Prostate gland (tissue), 2 donors: Measurements from ENCODE around the gene REC114. TPM values are rescaled to one million over a fixed set of nuclear protein-coding genes. Genes with fewer than 3 reads are reported as not detected.

Experiments used
- DNase-seq: peaks from one replicate; pipeline ENCODE4 v3.0.0-alpha.2; 2019; ENCODE audit warnings: low spot score
- H3K27ac ChIP-seq, 2 donors: fragments of 200-600 bp; sonication (generic); 2 replicates each; pipeline ENCODE4 v1.5.1; 2017 to 2019
- H3K27me3 ChIP-seq: fragments of 200-600 bp; sonication (generic); replicated peaks from 2 replicates; pipeline ENCODE4 v1.5.1; 2019; ENCODE audit not compliant: insufficient read depth
- H3K36me3 ChIP-seq, 2 donors: fragments of 200-600 bp; sonication (generic); 1 replicate in 1 of 2; 2 replicates in 1 of 2; pipeline versions ENCODE4 v1.5.1 to v1.8.1; 2017 to 2019
- H3K4me1 ChIP-seq: fragments of 200-600 bp; sonication (generic); replicated peaks from 2 replicates; pipeline ENCODE4 v1.5.1; 2019
- H3K4me3 ChIP-seq, 2 donors: fragments of 200-600 bp; sonication (generic); 2 replicates each; pipeline ENCODE4 v1.5.1; 2017 to 2019
- H3K9me3 ChIP-seq: fragments of 200-600 bp; sonication (generic); 2 replicates; pipeline ENCODE4 v1.5.1; 2017
- POLR2A ChIP-seq: fragments of 450-650 bp; IDR thresholded peaks from one replicate; pipeline ENCODE4 v1.6.1; 2016; ENCODE audit warnings: antibody characterized with exemption, mild to moderate bottlenecking
- POLR2AphosphoS5 ChIP-seq: sonication (generic); formaldehyde crosslinking; IDR thresholded peaks from one replicate; pipeline ENCODE4 v1.6.1; 2017; ENCODE audit warnings: antibody characterized with exemption
- WGBS: methylation state at CpG from one replicate; pipeline ENCODE4 v1.1.5; 2018; 5-methylcytosine and 5-hydroxymethylcytosine counted together
- intact Hi-C: fragments of 100-400 bp; cut with DNase I; formaldehyde crosslinking; loops from one replicate; pipeline ENCODE4 v1.14.2; 2022
- total RNA-seq, 2 donors: library from RNA; depleted of rRNA; stranded (reverse); fragments of >200 nt; gene quantifications; one replicate each; pipeline ENCODE4 v1.1.0, GENCODE V29; 2016
- TF ChIP-seq, protein P1 (sequence below), 4 experiments: fragments of 200-600 bp in 2 of 4; fragments of 450-650 bp in 2 of 4; sonication (generic) in 2 of 4; IDR thresholded peaks; 1 replicate in 3 of 4; 2 replicates in 1 of 4; pipeline ENCODE4 v1.5.1; 2016 to 2019; ENCODE audit warnings: antibody characterized with exemption in 4 of 4, mild to moderate bottlenecking in 2 of 4, moderate library complexity in 2 of 4

Gene REC114
- total RNA-seq, 2 donors from 2014 or later = 7.5 TPM; not detected in 1

DNA sequence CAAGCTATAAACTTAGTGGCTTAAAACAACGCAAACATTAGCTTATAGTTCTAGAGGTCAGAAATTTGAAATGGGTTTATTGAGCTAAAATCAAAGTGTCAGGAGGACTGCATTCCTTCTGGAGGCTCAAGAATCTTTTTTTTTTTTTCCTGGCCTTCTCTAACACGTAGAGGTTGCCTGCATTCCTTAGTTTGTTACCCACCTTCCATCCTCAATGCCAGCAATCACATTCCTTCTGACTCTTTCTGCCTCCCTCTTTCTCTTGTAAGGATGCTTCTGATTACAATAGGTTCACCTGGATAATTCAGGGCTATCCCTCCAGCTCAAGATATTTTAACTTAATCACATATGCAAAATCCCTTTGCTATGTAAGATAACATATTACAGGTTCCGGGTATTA lies 24.8 kb downstream of the REC114 start:
- Histone ChIP-seq H3K27ac (no peak overlapping the region), H3K9me3 (no peaks in the 10 kb centered on the region), H3K36me3 (no peaks in the 10 kb centered on the region), H3K4me1 (no peaks in the 10 kb centered on the region), H3K27me3 (no peaks in the 10 kb centered on the region), H3K4me3 (no peak overlapping the region)
- intact Hi-C loops = no loop called here
- no peak for DNase-seq
- TF ChIP-seq POLR2AphosphoS5 (no peak), POLR2A (no peak)
- TF ChIP-seq, protein P1, sequence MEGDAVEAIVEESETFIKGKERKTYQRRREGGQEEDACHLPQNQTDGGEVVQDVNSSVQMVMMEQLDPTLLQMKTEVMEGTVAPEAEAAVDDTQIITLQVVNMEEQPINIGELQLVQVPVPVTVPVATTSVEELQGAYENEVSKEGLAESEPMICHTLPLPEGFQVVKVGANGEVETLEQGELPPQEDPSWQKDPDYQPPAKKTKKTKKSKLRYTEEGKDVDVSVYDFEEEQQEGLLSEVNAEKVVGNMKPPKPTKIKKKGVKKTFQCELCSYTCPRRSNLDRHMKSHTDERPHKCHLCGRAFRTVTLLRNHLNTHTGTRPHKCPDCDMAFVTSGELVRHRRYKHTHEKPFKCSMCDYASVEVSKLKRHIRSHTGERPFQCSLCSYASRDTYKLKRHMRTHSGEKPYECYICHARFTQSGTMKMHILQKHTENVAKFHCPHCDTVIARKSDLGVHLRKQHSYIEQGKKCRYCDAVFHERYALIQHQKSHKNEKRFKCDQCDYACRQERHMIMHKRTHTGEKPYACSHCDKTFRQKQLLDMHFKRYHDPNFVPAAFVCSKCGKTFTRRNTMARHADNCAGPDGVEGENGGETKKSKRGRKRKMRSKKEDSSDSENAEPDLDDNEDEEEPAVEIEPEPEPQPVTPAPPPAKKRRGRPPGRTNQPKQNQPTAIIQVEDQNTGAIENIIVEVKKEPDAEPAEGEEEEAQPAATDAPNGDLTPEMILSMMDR (IDR thresholded peaks at IDR 0.05) = no peak
- WGBS = 63% methylated on average over 3 of the region's 3 CpGs

DNA sequence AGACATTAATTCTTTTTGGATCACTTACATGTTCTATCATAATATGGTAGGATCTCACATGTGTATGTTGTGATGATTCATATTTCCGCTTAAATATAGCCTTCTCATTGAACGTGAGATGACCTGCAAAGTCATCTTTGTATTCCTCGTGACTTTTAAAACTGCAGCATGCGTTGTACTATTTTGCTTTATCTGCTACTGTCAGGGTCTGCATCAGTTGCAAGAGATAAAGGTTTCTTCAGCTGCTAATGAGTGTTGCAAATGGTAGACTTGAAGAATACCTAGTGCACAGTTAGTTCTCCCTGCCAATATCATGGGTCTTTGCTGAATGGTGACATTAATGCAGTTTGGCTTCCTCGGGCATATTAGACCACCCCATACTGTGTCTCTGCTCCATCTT lies 31.8 kb downstream of the REC114 start:
- no peaks in the 10 kb centered on the region for H3K9me3 ChIP-seq
- no peaks in the 10 kb centered on the region for H3K27me3 ChIP-seq
- no peak overlapping the region for H3K27ac ChIP-seq
- H3K4me1 ChIP-seq = no peaks in the 10 kb centered on the region
- H3K36me3 ChIP-seq = no peaks in the 10 kb centered on the region
- 84% methylated on average over 5 of the region's 5 CpGs for WGBS
- intact Hi-C loops = no loop called here
- TF ChIP-seq POLR2A (no peak), POLR2AphosphoS5 (no peak)
- TF ChIP-seq, protein P1 (IDR thresholded peaks at IDR 0.05) = no peak
- H3K4me3 ChIP-seq = no peak overlapping the region
- no peak for DNase-seq

DNA sequence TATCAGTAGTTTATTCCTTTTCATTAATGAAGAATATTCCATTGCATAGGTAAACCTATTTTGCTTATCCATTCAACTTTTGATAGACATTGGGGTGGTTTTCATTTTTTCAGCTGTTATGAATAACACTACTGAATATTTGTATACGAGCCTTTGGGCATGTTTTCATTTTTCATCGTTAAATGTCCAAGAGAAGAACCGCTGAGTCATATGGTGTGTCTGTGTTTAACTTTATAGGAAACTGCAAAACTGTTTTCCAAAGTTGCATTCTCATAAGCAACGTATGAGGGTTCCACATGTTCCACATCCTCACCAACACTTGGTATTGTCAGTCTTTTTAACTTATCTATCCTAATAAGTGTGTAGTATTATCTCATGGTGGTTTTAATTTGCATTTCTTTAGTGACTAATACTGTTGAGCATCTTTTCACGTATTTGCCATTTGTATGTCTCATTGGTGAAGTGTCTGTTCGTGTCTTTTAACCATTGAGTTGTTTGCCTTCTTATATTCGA lies 33.8 kb downstream of the REC114 start:
- no peaks in the 10 kb centered on the region for H3K36me3 ChIP-seq
- TF ChIP-seq POLR2A (no peak), POLR2AphosphoS5 (no peak)
- TF ChIP-seq, protein P1 (IDR thresholded peaks at IDR 0.05) = no peak
- intact Hi-C loops = no loop called here
- H3K27ac ChIP-seq = no peak overlapping the region
- H3K4me3 ChIP-seq = no peak overlapping the region
- no peak for DNase-seq
- WGBS = 93% methylated on average over 7 of the region's 7 CpGs
- H3K27me3 ChIP-seq = no peaks in the 10 kb centered on the region
- no peaks in the 10 kb centered on the region for H3K9me3 ChIP-seq
- H3K4me1 ChIP-seq = no peaks in the 10 kb centered on the region

DNA sequence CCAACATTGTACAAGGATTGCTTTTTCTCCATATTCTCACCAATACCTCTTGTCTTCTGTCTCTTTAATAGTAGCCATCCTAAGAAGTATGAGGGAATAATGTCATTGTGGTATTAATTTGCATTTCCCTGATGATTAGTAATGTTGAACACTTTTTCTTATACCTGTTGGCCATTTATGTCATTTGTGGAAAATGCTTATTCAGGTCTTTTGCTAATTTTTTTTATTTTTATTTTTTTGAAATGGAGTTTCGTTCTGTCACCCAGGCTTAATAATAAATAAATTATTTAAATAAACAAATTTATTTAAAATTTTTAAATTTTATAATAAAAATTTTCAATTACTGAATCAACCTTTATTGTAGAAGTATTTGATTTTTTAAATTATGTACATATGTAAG lies 37.1 kb downstream of the REC114 start:
- 90% methylated on average over 1 of the region's 1 CpG for WGBS
- TF ChIP-seq POLR2AphosphoS5 (no peak), POLR2A (no peak)
- TF ChIP-seq, protein P1 (IDR thresholded peaks at IDR 0.05) = no peak

GRCh38 chr15:73482166-73482565 lies 39.2 kb downstream of the REC114 start:
- Histone ChIP-seq H3K27ac (no peak overlapping the region), H3K4me1 (no peaks in the 10 kb centered on the region), H3K4me3 (no peak overlapping the region), H3K9me3 (no peaks in the 10 kb centered on the region), H3K27me3 (no peaks in the 10 kb centered on the region), H3K36me3 (no peaks in the 10 kb centered on the region)
- intact Hi-C loops = no loop called here
- DNase-seq = no peak
- 81% methylated on average over 3 of the region's 3 CpGs for WGBS
- TF ChIP-seq, protein P1 (IDR thresholded peaks at IDR 0.05) = no peak
- TF ChIP-seq POLR2A (no peak), POLR2AphosphoS5 (no peak)

More for the DNA sequence above, 37.1 kb downstream of the REC114 start:
- H3K27me3 ChIP-seq = no peaks in the 10 kb centered on the region
- intact Hi-C loops = no loop called here
- H3K4me1 ChIP-seq = no peaks in the 10 kb centered on the region
- no peak overlapping the region for H3K4me3 ChIP-seq
- no peaks in the 10 kb centered on the region for H3K36me3 ChIP-seq
- H3K9me3 ChIP-seq = no peaks in the 10 kb centered on the region
- H3K27ac ChIP-seq = no peak overlapping the region
- DNase-seq = no peak
